ENCODE measurements around the gene HILPDA.

DNA sequence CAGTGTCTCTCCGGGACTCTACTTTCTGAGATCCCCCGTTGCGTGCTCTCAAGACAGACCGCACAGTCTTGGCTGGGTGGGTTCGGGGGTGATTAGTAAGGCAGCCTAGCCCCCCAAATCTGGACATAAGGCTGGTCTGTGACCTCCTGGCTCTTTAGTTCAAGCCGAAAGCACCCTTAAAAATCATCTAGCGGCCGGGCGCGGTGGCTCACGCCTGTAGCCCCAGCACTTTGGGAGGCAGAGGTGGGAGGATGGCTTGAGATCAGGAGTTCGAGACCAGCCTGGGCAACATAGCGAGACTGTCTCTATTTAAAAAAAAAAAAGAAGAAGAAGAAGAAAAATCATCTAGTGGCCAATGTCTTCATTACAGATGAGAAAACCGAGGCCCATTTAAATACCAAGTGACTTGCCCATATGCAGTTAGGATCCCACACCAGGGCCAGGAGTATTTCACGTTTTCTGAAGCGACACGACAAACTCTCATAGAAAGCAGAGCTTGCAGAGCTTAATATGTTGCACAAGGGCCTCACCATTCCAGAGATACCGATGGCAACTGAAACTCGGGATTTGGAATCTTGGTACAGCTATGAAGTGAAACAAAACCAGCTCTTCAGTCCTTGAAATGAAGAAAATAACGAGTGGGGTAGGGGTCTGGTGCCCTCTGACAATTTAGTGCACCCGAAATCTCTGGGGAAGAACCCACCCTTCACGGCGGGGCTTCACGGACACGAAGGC is 703 bp upstream of the HILPDA start:
- TF ChIP-seq, protein P1, sequence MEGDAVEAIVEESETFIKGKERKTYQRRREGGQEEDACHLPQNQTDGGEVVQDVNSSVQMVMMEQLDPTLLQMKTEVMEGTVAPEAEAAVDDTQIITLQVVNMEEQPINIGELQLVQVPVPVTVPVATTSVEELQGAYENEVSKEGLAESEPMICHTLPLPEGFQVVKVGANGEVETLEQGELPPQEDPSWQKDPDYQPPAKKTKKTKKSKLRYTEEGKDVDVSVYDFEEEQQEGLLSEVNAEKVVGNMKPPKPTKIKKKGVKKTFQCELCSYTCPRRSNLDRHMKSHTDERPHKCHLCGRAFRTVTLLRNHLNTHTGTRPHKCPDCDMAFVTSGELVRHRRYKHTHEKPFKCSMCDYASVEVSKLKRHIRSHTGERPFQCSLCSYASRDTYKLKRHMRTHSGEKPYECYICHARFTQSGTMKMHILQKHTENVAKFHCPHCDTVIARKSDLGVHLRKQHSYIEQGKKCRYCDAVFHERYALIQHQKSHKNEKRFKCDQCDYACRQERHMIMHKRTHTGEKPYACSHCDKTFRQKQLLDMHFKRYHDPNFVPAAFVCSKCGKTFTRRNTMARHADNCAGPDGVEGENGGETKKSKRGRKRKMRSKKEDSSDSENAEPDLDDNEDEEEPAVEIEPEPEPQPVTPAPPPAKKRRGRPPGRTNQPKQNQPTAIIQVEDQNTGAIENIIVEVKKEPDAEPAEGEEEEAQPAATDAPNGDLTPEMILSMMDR (conservative IDR thresholded peaks at IDR 0.05; ENCODE audit: low read length) = no peak
- no peak for TF ChIP-seq EZH2phosphoT487 (IDR thresholded peaks at IDR 0.05; ENCODE audit: borderline replicate concordance)

All from Loucy (cell line).